Transverse colon (tissue), 4 donors: ENCODE measurements around the gene PRKCB. TPM values are rescaled to one million over a fixed set of nuclear protein-coding genes. Genes with fewer than 3 reads are reported as not detected.

Source experiments
- DNase-seq: peaks from one replicate; pipeline ENCODE4 v3.0.0-alpha.2; 2019
- H3K27ac ChIP-seq, 4 donors: fragments of 200-600 bp; sonication (generic); 2 replicates each; pipeline ENCODE4 v1.5.1; 2016 to 2018; ENCODE audit warnings: inconsistent platforms in 4 of 4
- H3K27me3 ChIP-seq: fragments of 200-600 bp; sonication (generic); 2 replicates; pipeline ENCODE4 v1.5.1; 2017; ENCODE audit warnings: inconsistent platforms
- H3K36me3 ChIP-seq, 4 donors: fragments of 200-600 bp; sonication (generic); 2 replicates each; pipeline ENCODE4 v1.5.1; 2017 to 2019; ENCODE audit warnings: inconsistent platforms in 4 of 4
- H3K4me1 ChIP-seq, 4 donors: fragments of 200-600 bp; sonication (generic); 2 replicates each; pipeline ENCODE4 v1.5.1; 2017 to 2020; ENCODE audit warnings: inconsistent platforms in 4 of 4
- H3K4me3 ChIP-seq, 4 donors: fragments of 200-600 bp; sonication (generic); 1 replicate in 1 of 4; 2 replicates in 3 of 4; pipeline versions ENCODE4 v1.5.1 to v1.6.1; 2017 to 2019; ENCODE audit warnings: inconsistent platforms in 4 of 4
- H3K9me3 ChIP-seq, 2 donors: fragments of 200-600 bp; sonication (generic); 2 replicates each; pipeline ENCODE4 v1.5.1; 2017 to 2019; ENCODE audit warnings: inconsistent platforms in 2 of 2
- CTCF ChIP-seq, 5 experiments: fragments of 200-600 bp in 3 of 5; fragments of 450-650 bp in 2 of 5; sonication (generic) in 3 of 5; IDR thresholded peaks; 1 replicate in 2 of 5; 2 replicates in 3 of 5; pipeline ENCODE4 v1.5.1; 2016 to 2017; ENCODE audit warnings: antibody characterized with exemption in 5 of 5, inconsistent platforms in 3 of 5, mild to moderate bottlenecking in 2 of 5, moderate library complexity in 1 of 5
- EP300 ChIP-seq: sonication (generic); formaldehyde crosslinking; IDR thresholded peaks from one replicate; pipeline ENCODE4 v1.6.1; 2017; ENCODE audit warnings: antibody characterized with exemption, low read depth
- POLR2A ChIP-seq: fragments of 450-650 bp; IDR thresholded peaks from one replicate; pipeline ENCODE4 v1.6.1; 2016; ENCODE audit warnings: antibody characterized with exemption, mild to moderate bottlenecking, moderate library complexity
- POLR2AphosphoS5 ChIP-seq, 3 donors: sonication (generic); formaldehyde crosslinking; IDR thresholded peaks; one replicate each; pipeline ENCODE4 v1.6.1; 2016; ENCODE audit warnings: antibody characterized with exemption in 3 of 3
- WGBS, 2 donors: methylation state at CpG; one replicate each; pipeline ENCODE4 v1.1.5; 2018; ENCODE audit warnings: low coverage in 1 of 2; 5-methylcytosine and 5-hydroxymethylcytosine counted together
- in situ Hi-C, 4 donors: fragments of 200-750 bp; cut with MboI; loops; one replicate each; pipeline versions ENCODE4 v1.15.0 to v1.15.1; 2017; ENCODE audit warnings: low sequenced_read_pairs in 3 of 4, low pct_ligation_motif_present in 1 of 4, low pct_unique_long_range_greater_than_20kb in 1 of 4
- intact Hi-C: fragments of 100-400 bp; cut with DNase I; formaldehyde crosslinking; loops from one replicate; pipeline ENCODE4 v1.15.1; 2023; ENCODE audit warnings: low total_unique reads
- total RNA-seq, 4 donors: library from RNA; depleted of rRNA; stranded (reverse); fragments of >200 nt; gene quantifications; one replicate each; pipeline ENCODE4 v1.1.0, GENCODE V29; 2016

The PRKCB gene
- total RNA-seq, 4 donors from 2014 or later, result 9.0 to 28.3 (median 15.2) TPM

GRCh38 chr16:24163935-24164334 is 328.2 kb downstream of the PRKCB start:
- H3K4me3 ChIP-seq, result no peak overlapping the region
- intact Hi-C loops (no loop called here), in situ Hi-C loops (no loop called here)
- no peaks in the 10 kb centered on the region for H3K36me3 ChIP-seq
- no peaks in the 10 kb centered on the region for H3K9me3 ChIP-seq
- no peak for DNase-seq
- no peak overlapping the region for H3K27ac ChIP-seq
- TF ChIP-seq CTCF (IDR thresholded peaks at IDR 0.05) (no peak), EP300 (no peak), POLR2A (no peak), POLR2AphosphoS5 (IDR thresholded peaks at IDR 0.05) (no peak)
- 27% methylated on average over 3 of the region's 3 CpGs; no CpG with 5 or more reads in 1 of the 2 donors for WGBS, 2 donors
- H3K27me3 ChIP-seq, result no peaks in the 10 kb centered on the region
- no peaks in the 10 kb centered on the region for H3K4me1 ChIP-seq

GRCh38 chr16:24164416-24164815 is 328.6 kb downstream of the PRKCB start:
- TF ChIP-seq EP300, result no peak
- TF ChIP-seq CTCF (IDR thresholded peaks at IDR 0.05), result no peak
- TF ChIP-seq POLR2A, result no peak
- no peak for TF ChIP-seq POLR2AphosphoS5 (IDR thresholded peaks at IDR 0.05)
- no peaks in the 10 kb centered on the region for H3K9me3 ChIP-seq
- in situ Hi-C loops, result no loop called here
- intact Hi-C loops, result no loop called here
- no peaks in the 10 kb centered on the region for H3K4me1 ChIP-seq
- no peak for DNase-seq
- H3K4me3 ChIP-seq, result no peak overlapping the region
- H3K36me3 ChIP-seq, result no peaks in the 10 kb centered on the region
- WGBS, 2 donors, result 62 to 70% methylated on average over 8 of the region's 8 CpGs
- no peaks in the 10 kb centered on the region for H3K27me3 ChIP-seq
- no peak overlapping the region for H3K27ac ChIP-seq

GRCh38 chr16:24165273-24165672 is 329.5 kb downstream of the PRKCB start:
- in situ Hi-C loops, result no loop called here
- Histone ChIP-seq H3K4me1 (no peaks in the 10 kb centered on the region), H3K27me3 (no peaks in the 10 kb centered on the region), H3K4me3 (no peak overlapping the region), H3K36me3 (no peaks in the 10 kb centered on the region), H3K27ac (no peak overlapping the region), H3K9me3 (no peaks in the 10 kb centered on the region)
- intact Hi-C loops, result no loop called here
- 82 to 85% methylated on average over 3 of the region's 3 CpGs for WGBS, 2 donors
- TF ChIP-seq POLR2AphosphoS5 (IDR thresholded peaks at IDR 0.05) (no peak), CTCF (IDR thresholded peaks at IDR 0.05) (no peak), POLR2A (no peak), EP300 (no peak)
- DNase-seq, result no peak

GRCh38 chr16:24166661-24167528 is 331.1 kb downstream of the PRKCB start:
- intact Hi-C loops, result no loop called here
- 49 to 70% methylated on average over 6 to 9 of the region's 9 CpGs for WGBS, 2 donors
- no peaks in the 10 kb centered on the region for H3K27me3 ChIP-seq
- H3K27ac ChIP-seq, result no peak overlapping the region
- in situ Hi-C loops, result no loop called here
- no peaks in the 10 kb centered on the region for H3K36me3 ChIP-seq
- no peaks in the 10 kb centered on the region for H3K9me3 ChIP-seq
- DNase-seq, result no peak
- H3K4me3 ChIP-seq, result no peak overlapping the region
- no peak for TF ChIP-seq EP300
- no peak for TF ChIP-seq POLR2AphosphoS5 (IDR thresholded peaks at IDR 0.05)
- TF ChIP-seq CTCF (IDR thresholded peaks at IDR 0.05), result no peak
- TF ChIP-seq POLR2A, result no peak
- no peaks in the 10 kb centered on the region for H3K4me1 ChIP-seq
